Thyroid gland (tissue), 4 donors: ENCODE data around the gene CLIP4.

Experiments
- POLR2A ChIP-seq, 2 donors: fragments of 450-650 bp; IDR thresholded peaks; one replicate each; pipeline ENCODE4 v1.6.1; 2017; ENCODE audit warnings: antibody characterized with exemption in 2 of 2, mild to moderate bottlenecking in 2 of 2, moderate library complexity in 1 of 2
- TF ChIP-seq, protein P1 (sequence below), 6 experiments: fragments of 200-600 bp in 3 of 6; fragments of 450-650 bp in 3 of 6; sonication (generic) in 3 of 6; IDR thresholded peaks; one replicate each; pipeline ENCODE4 v1.5.1; 2016 to 2019; ENCODE audit warnings: antibody characterized with exemption in 6 of 6, mild to moderate bottlenecking in 2 of 6, inconsistent platforms in 1 of 6, moderate library complexity in 1 of 6

DNA sequence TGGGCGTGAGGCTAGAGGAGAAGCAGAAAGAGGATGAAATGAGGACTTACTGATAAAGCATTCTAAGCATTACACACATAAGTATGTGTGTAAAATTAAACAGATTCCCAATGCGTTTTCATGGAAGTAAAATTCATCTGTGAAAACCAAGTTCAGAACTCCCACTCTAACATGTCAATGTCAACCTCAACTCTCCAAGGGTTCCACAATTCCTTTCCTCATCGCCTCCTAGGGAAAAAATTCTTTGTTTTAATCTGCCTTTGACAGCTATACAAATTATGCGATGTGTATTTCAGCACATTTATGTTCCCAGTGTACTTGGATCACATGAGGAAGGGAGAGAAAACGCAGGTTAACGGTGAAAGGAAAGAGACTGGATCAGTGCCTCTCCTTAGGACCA, 76.6 kb downstream of the CLIP4 start:
- TF ChIP-seq, protein P1, sequence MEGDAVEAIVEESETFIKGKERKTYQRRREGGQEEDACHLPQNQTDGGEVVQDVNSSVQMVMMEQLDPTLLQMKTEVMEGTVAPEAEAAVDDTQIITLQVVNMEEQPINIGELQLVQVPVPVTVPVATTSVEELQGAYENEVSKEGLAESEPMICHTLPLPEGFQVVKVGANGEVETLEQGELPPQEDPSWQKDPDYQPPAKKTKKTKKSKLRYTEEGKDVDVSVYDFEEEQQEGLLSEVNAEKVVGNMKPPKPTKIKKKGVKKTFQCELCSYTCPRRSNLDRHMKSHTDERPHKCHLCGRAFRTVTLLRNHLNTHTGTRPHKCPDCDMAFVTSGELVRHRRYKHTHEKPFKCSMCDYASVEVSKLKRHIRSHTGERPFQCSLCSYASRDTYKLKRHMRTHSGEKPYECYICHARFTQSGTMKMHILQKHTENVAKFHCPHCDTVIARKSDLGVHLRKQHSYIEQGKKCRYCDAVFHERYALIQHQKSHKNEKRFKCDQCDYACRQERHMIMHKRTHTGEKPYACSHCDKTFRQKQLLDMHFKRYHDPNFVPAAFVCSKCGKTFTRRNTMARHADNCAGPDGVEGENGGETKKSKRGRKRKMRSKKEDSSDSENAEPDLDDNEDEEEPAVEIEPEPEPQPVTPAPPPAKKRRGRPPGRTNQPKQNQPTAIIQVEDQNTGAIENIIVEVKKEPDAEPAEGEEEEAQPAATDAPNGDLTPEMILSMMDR (IDR thresholded peaks at IDR 0.05), result no peak
- TF ChIP-seq POLR2A (IDR thresholded peaks at IDR 0.05), result no peak
